Measurements from ENCODE around the gene CD164.

DNA sequence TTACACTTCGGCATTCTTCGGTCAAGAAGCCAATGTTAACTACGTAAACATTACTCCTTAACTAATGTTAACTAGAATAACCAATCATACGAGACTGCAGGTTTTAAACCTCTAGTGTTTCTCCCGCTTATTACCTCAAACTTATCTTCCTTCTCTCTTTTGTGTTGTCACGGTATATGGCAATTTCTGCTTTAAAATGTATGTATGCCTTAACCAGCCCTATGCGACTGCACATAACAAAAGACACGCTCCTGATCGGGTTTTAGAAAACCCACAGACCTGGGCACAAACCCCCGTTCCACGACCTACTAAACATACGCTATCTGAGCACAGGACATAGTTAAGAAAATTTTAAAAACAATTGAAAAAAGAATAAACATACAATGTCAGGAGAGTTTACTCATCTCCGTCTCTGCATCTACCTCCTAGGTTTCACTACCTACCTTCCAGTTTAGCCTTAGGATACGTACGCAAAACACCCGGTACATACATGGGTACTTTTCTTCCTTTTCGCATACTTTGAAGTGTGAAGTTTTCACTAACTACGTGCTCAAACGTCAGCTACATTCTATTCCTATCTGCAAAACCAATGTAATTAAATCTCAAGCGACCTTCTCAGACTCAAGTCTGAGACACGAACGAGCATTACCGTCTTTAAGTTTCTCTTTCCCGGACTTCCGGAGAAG lies 1.1 kb downstream of the CD164 start:
- TF ChIP-seq POLR2A (IDR thresholded peaks at IDR 0.05; ENCODE audit: low read length) (no peak), GATA1 (IDR thresholded peaks at IDR 0.05; ENCODE audit: low read depth, low read length) (no peak)

Data from erythroblast (primary cell).